ENCODE results near the gene DYRK1A.
"Not testable (repeated sequence)": the region's sequence is repeated elsewhere in the genome, so short reads cannot be mapped to it uniquely, and the experiment has no call there.

DYRK1A gene

DNA sequence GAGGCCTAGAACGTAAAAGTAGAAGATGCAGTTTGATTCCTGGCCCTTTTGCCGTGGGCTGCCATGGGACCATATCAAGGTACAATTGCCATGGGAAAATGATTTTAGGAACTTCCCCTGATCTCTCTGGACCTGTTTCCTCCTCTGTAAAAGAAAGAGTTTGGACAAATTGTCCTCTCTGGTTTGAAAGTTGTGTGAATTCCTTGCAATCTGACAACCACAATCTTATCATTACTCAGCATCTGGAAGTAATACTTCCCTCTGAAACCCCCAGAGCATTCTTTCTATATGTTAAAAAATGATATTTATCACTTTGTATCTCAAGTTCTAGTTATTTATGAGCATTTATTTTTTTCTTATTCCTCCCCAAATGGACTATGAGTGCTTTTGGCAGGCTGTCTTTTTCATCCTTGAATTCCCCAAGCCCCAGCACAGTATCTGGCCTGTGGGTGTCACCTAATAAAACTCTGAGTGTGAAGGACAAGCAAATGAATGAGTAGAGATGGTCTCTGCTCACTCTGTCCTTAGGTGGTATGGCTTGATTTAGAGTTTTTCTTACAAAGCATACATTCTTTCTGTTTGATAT lies 181.1 kb downstream of the DYRK1A start:
- no peak overlapping the region for H3K4me3 ChIP-seq (ENCODE audit: low read length)
- H3K4me1 ChIP-seq (ENCODE audit: control insufficient read depth, insufficient read depth, low read length): peaks cover 13% of the 10 kb centered on the region
- H3K9me3 ChIP-seq (ENCODE audit: control insufficient read depth, low read length): no peaks in the 10 kb centered on the region
- no peak overlapping the region for H3K9ac ChIP-seq (ENCODE audit: low read length)
- H3K27me3 ChIP-seq (ENCODE audit: control insufficient read depth, insufficient read depth, low read length): no peaks in the 10 kb centered on the region
- no peaks in the 10 kb centered on the region for H3K36me3 ChIP-seq (ENCODE audit: control insufficient read depth, insufficient read depth, low read length)

DNA sequence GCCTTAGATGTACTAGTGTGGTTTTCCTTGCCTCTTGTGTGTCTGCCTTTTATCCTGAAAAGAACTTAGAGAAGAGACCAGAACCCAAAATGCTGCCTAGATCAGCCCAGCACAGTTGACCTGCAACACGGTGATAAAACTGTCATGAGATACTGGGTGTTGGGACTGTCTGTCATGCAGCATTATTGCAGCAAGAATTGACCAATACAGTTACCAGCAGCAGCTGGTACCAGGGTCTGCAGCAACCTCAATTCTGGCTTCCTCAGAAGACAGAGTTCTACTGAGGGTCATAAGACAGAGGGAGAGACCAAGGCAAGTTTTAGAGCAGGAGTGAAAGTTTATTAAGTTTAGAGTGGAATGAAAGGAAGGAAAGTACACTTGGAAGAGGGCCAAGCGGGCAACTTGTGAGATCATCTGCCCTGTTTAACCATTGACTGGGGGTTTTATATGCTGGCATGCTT lies 182.0 kb downstream of the DYRK1A start:
- no peaks in the 10 kb centered on the region for H3K27me3 ChIP-seq (ENCODE audit: control insufficient read depth, insufficient read depth, low read length)
- H3K4me1 ChIP-seq (ENCODE audit: control insufficient read depth, insufficient read depth, low read length): peaks cover 13% of the 10 kb centered on the region
- H3K36me3 ChIP-seq (ENCODE audit: control insufficient read depth, insufficient read depth, low read length): no peaks in the 10 kb centered on the region
- no peak overlapping the region for H3K9ac ChIP-seq (ENCODE audit: low read length)
- no peaks in the 10 kb centered on the region for H3K9me3 ChIP-seq (ENCODE audit: control insufficient read depth, low read length)
- H3K4me3 ChIP-seq (ENCODE audit: low read length): no peak overlapping the region

DNA sequence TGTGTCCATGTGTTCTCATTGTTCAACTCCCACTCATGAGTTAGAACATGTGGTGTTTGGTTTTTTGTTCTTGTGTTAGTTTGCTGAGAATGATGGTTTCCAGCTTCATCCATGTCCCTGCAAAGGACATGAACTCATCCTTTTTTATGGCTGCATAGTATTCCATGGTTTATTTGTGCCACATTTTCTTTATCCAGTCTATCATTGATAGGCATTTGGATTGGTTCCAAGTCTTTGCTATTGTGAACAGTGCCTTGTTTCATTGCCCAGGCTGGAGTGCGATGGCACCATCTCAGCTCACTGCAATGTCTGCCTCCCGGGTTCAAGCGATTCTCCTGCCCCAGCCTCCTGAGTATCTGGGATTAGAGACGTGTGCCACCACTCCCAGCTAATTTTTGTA lies 183.2 kb downstream of the DYRK1A start:
- H3K9me3 ChIP-seq (ENCODE audit: control insufficient read depth, low read length); H3K27me3 ChIP-seq (ENCODE audit: control insufficient read depth, insufficient read depth, low read length); H3K9ac ChIP-seq (ENCODE audit: low read length); H3K36me3 ChIP-seq (ENCODE audit: control insufficient read depth, insufficient read depth, low read length); H3K4me3 ChIP-seq (ENCODE audit: low read length): not testable (repeated sequence)
- peaks cover 13% of the 10 kb centered on the region for H3K4me1 ChIP-seq (ENCODE audit: control insufficient read depth, insufficient read depth, low read length)

- Histone ChIP-seq H3K36me3 (ENCODE audit: control insufficient read depth, insufficient read depth, low read length) (no peaks in the 10 kb centered on the region), H3K9ac (ENCODE audit: low read length) (no peak overlapping the region), H3K27me3 (ENCODE audit: control insufficient read depth, insufficient read depth, low read length) (no peaks in the 10 kb centered on the region), H3K4me1 (ENCODE audit: control insufficient read depth, insufficient read depth, low read length) (peaks cover 13% of the 10 kb centered on the region), H3K4me3 (ENCODE audit: low read length) (no peak overlapping the region), H3K9me3 (ENCODE audit: control insufficient read depth, low read length) (no peaks in the 10 kb centered on the region)
These were observed 183.6 kb downstream of the DYRK1A start for GRCh38 chr21:37550157-37550556.

DNA sequence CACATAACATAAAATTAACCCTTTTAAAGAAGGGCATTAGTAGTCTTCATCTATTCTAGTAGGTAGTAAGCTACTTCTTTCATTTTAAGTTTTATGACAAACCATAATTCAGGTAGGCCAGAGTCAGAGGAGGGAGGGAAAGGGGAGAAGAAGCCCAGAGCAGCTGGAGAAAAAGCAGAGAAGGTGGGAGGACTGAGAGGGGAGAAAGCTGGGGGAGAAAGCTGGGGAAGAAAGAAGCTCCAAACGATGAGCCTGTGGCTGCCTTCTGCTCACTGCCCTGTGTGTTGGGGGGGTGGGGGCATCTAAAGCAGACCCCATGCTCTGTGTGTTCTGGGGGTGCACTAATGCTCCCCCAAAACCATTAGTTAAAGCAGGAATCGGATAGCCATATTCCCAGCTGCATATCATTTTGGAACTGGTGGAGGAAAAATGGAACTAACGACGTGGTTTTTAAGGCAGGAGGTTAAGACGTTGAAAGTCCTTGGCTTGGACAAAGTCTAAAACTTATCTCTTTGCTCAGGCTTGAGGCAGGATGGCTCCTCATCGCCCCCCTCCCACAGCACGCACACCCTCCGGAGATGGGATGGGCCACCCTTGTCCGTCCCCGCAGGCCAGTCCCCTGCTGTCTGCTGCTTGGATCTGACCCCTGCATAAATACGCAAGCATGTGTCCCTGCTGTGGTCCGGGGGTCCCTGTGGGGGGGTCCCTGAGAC lies 184.2 kb downstream of the DYRK1A start:
- no peak overlapping the region for H3K4me3 ChIP-seq (ENCODE audit: low read length)
- H3K27me3 ChIP-seq (ENCODE audit: control insufficient read depth, insufficient read depth, low read length): no peaks in the 10 kb centered on the region
- peaks cover 13% of the 10 kb centered on the region for H3K4me1 ChIP-seq (ENCODE audit: control insufficient read depth, insufficient read depth, low read length)
- H3K9me3 ChIP-seq (ENCODE audit: control insufficient read depth, low read length): no peaks in the 10 kb centered on the region
- no peak overlapping the region for H3K9ac ChIP-seq (ENCODE audit: low read length)
- no peaks in the 10 kb centered on the region for H3K36me3 ChIP-seq (ENCODE audit: control insufficient read depth, insufficient read depth, low read length)

GRCh38 chr21:37551331-37551992 lies 184.9 kb downstream of the DYRK1A start:
- Histone ChIP-seq H3K4me1 (ENCODE audit: control insufficient read depth, insufficient read depth, low read length) (peaks cover 13% of the 10 kb centered on the region), H3K36me3 (ENCODE audit: control insufficient read depth, insufficient read depth, low read length) (no peaks in the 10 kb centered on the region), H3K27me3 (ENCODE audit: control insufficient read depth, insufficient read depth, low read length) (no peaks in the 10 kb centered on the region), H3K4me3 (ENCODE audit: low read length) (no peak overlapping the region), H3K9me3 (ENCODE audit: control insufficient read depth, low read length) (no peaks in the 10 kb centered on the region), H3K9ac (ENCODE audit: low read length) (no peak overlapping the region)

- H3K4me3 ChIP-seq (ENCODE audit: low read length): no peak overlapping the region
- H3K4me1 ChIP-seq (ENCODE audit: control insufficient read depth, insufficient read depth, low read length): peaks cover 13% of the 10 kb centered on the region
- no peaks in the 10 kb centered on the region for H3K9me3 ChIP-seq (ENCODE audit: control insufficient read depth, low read length)
- no peaks in the 10 kb centered on the region for H3K27me3 ChIP-seq (ENCODE audit: control insufficient read depth, insufficient read depth, low read length)
- no peaks in the 10 kb centered on the region for H3K36me3 ChIP-seq (ENCODE audit: control insufficient read depth, insufficient read depth, low read length)
- no peak overlapping the region for H3K9ac ChIP-seq (ENCODE audit: low read length)
These were observed 185.4 kb downstream of the DYRK1A start for GRCh38 chr21:37551993-37552355.

DNA sequence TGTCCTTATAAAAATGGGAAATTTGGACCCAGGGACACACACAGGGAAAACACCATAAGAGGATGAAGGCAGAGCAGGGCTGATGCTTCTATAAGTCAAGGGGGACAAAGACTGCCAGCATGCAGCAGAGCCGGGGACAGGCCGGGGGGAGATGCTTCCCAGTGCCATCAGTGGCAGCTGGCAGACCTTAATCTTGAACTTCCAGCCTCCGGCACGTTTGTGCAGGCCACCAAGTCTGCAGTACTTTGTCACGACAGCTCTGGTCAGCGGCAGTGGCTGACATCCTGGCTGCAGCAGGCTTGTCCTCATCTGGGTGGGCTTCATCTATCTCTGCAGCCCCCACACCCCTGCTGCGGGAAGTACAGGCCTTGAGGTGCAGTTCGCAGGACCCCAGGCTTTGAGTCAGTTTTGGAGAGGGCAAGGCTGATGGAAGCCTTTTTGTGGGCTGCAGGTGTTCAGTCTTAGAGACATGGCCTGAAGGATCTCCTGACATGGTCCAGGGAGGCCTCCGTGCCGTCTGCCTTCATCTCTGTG lies 186.0 kb downstream of the DYRK1A start:
- H3K9me3 ChIP-seq (ENCODE audit: control insufficient read depth, low read length): no peaks in the 10 kb centered on the region
- H3K36me3 ChIP-seq (ENCODE audit: control insufficient read depth, insufficient read depth, low read length): no peaks in the 10 kb centered on the region
- no peak overlapping the region for H3K4me3 ChIP-seq (ENCODE audit: low read length)
- no peaks in the 10 kb centered on the region for H3K27me3 ChIP-seq (ENCODE audit: control insufficient read depth, insufficient read depth, low read length)
- peaks cover 13% of the 10 kb centered on the region for H3K4me1 ChIP-seq (ENCODE audit: control insufficient read depth, insufficient read depth, low read length)
- H3K9ac ChIP-seq (ENCODE audit: low read length): no peak overlapping the region

DNA sequence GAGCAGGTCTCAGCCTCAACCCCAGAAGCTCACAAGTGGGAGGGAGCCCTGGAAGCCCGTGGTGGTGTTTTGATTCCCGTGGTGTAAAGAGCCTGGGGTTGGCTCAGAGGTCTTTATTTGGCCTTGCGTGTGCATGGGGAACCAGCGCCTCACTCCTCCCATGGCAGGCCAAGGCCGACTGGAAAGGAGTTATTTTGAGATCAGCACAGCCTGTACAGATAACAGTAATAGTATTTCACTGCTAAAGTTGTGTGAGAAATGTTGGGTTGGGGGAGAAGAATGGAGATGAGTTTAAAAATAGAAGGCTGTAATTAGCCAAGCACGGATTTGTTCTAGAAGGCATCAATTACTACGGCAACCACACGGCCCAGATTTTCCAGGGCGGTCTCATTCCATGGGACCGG lies 186.5 kb downstream of the DYRK1A start:
- Histone ChIP-seq H3K4me3 (ENCODE audit: low read length) (no peak overlapping the region), H3K9ac (ENCODE audit: low read length) (no peak overlapping the region), H3K27me3 (ENCODE audit: control insufficient read depth, insufficient read depth, low read length) (no peaks in the 10 kb centered on the region), H3K9me3 (ENCODE audit: control insufficient read depth, low read length) (no peaks in the 10 kb centered on the region), H3K36me3 (ENCODE audit: control insufficient read depth, insufficient read depth, low read length) (no peaks in the 10 kb centered on the region), H3K4me1 (ENCODE audit: control insufficient read depth, insufficient read depth, low read length) (peaks cover 13% of the 10 kb centered on the region)

DNA sequence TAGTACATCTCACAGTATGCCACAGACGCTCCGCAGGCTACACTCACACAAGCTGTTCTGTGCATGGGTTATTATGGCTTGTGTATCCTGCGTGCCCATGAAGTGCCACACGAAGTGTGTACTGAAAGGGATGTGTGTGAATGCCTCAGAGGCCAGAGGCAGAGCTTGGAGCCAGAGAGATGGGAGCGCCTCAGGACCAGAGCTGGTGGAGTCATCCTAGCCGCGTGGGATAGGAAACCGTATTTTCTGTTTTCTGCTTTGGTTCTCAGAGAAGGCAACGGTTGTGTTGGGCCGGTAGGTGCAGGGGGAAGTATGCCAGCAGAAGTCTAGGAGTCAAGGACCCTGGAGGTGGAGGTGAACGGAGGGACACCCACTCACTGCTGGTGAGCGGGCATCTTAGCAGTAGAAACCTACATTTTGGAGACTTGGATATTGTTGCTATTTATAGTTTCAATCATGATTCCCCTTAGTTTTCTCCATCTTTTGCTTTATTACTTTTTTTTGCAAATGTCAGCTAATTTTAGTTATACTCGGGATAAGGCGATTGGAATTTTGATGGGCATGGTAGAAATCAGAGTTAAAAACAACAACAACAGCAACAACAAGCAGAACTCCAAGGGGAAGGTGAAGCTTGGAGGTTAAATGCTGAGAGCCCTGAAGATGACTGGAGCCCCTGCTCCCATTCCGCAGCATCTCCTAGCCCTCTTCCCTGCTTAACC lies 188.2 kb downstream of the DYRK1A start:
- peaks cover 13% of the 10 kb centered on the region for H3K4me1 ChIP-seq (ENCODE audit: control insufficient read depth, insufficient read depth, low read length)

GRCh38 chr21:37555672-37556261 lies 189.2 kb downstream of the DYRK1A start:
- H3K36me3 ChIP-seq (ENCODE audit: control insufficient read depth, insufficient read depth, low read length): no peaks in the 10 kb centered on the region
- peaks cover 11% of the 10 kb centered on the region for H3K4me1 ChIP-seq (ENCODE audit: control insufficient read depth, insufficient read depth, low read length)
- H3K27me3 ChIP-seq (ENCODE audit: control insufficient read depth, insufficient read depth, low read length): no peaks in the 10 kb centered on the region
- no peaks in the 10 kb centered on the region for H3K9me3 ChIP-seq (ENCODE audit: control insufficient read depth, low read length)
- no peak overlapping the region for H3K4me3 ChIP-seq (ENCODE audit: low read length)
- H3K9ac ChIP-seq (ENCODE audit: low read length): no peak overlapping the region

More for the DNA sequence above, 188.2 kb downstream of the DYRK1A start:
- no peaks in the 10 kb centered on the region for H3K27me3 ChIP-seq (ENCODE audit: control insufficient read depth, insufficient read depth, low read length)
- no peaks in the 10 kb centered on the region for H3K36me3 ChIP-seq (ENCODE audit: control insufficient read depth, insufficient read depth, low read length)
- no peak overlapping the region for H3K4me3 ChIP-seq (ENCODE audit: low read length)
- H3K9ac ChIP-seq (ENCODE audit: low read length): no peak overlapping the region
- no peaks in the 10 kb centered on the region for H3K9me3 ChIP-seq (ENCODE audit: control insufficient read depth, low read length)
